HG03354 (cell line): ENCODE data around the gene CALML3.

Experiments
- ATAC-seq: cut with Tn5 transposase; IDR thresholded peaks from one replicate; pipeline ENCODE4 v1.9.1; 2021; ENCODE audit warnings: mild to moderate bottlenecking; ENCODE audit not compliant: unreplicated experiment, poor library complexity, severe bottlenecking

CALML3 gene

GRCh38 chr10:5563321-5563961, 38.7 kb downstream of the CALML3 start:
- ATAC-seq = no peak

GRCh38 chr10:5563991-5564536, 39.3 kb downstream of the CALML3 start:
- no peak for ATAC-seq

GRCh38 chr10:5564537-5565204, 39.9 kb downstream of the CALML3 start:
- ATAC-seq = no peak

- no peak for ATAC-seq
Measured at GRCh38 chr10:5565205-5565545, 40.4 kb downstream of the CALML3 start.

GRCh38 chr10:5565671-5566581, 41.2 kb downstream of the CALML3 start:
- ATAC-seq = no peak

- ATAC-seq = no peak
Measured at GRCh38 chr10:5566614-5567013, 41.9 kb downstream of the CALML3 start.

- ATAC-seq = no peak
Measured at GRCh38 chr10:5567477-5567876, 42.7 kb downstream of the CALML3 start.

GRCh38 chr10:5568984-5569383, 44.2 kb downstream of the CALML3 start:
- ATAC-seq = no peak

GRCh38 chr10:5569568-5569967, 44.8 kb downstream of the CALML3 start:
- no peak for ATAC-seq

GRCh38 chr10:5570007-5570655, 45.4 kb downstream of the CALML3 start:
- ATAC-seq = no peak

GRCh38 chr10:5570979-5571810, 46.4 kb downstream of the CALML3 start:
- ATAC-seq = no peak

GRCh38 chr10:5571826-5572225, 47.1 kb downstream of the CALML3 start:
- ATAC-seq = no peak

GRCh38 chr10:5573319-5573950, 48.7 kb downstream of the CALML3 start:
- no peak for ATAC-seq

- no peak for ATAC-seq
Measured at GRCh38 chr10:5573968-5574641, 49.3 kb downstream of the CALML3 start.

GRCh38 chr10:5574642-5575131, 49.9 kb downstream of the CALML3 start:
- ATAC-seq = no peak

- ATAC-seq = no peak
Measured at GRCh38 chr10:5575144-5575481, 50.4 kb downstream of the CALML3 start.

GRCh38 chr10:5575482-5576153, 50.9 kb downstream of the CALML3 start:
- ATAC-seq = no peak
